Measurements from ENCODE around the gene ALKBH5.

GRCh38 chr17:18230288-18231141, 46.9 kb downstream of the ALKBH5 start:
- TF ChIP-seq CTCF (IDR thresholded peaks at IDR 0.05; ENCODE audit: low read length) (no peak), EZH2 (IDR thresholded peaks at IDR 0.05; ENCODE audit: borderline replicate concordance, low read length) (no peak)

Measured in OCI-LY1 (cell line).